Caco-2 (cell line): ENCODE measurements around the gene SPINK1. TPM values are rescaled to one million over a fixed set of nuclear protein-coding genes. Genes with fewer than 3 reads are reported as not detected.

Source experiments
- BruUV-seq: library from RNA; stranded (reverse); fragments of 400-500 nt; replicated peaks from 2 replicates; lab custom pipeline; 2021; lab: Mats Ljungman, UMichigan
- CTCF ChIA-PET: fragments of 300-600 bp; sonication (Branson Sonifier 250); formaldehyde crosslinking; loops from one replicate; lab custom pipeline; 2022; ENCODE audit warnings: antibody characterized with exemption; lab: Charles Lee
- POLR2A ChIA-PET: fragments of 300-600 bp; sonication (Branson Sonifier 250); formaldehyde crosslinking; loops from one replicate; lab custom pipeline; 2022; ENCODE audit warnings: antibody characterized with exemption; lab: Charles Lee
- DNase-seq, 2 experiments: peaks; one replicate each; pipeline versions ENCODE4 v3.0.0 to v3.0.0-alpha.2; 2020 to 2022
- H3K27me3 ChIP-seq: replicated peaks from 2 replicates; pipeline ENCODE4 v1.6.0; 2011; ENCODE audit warnings: low read length; ENCODE audit not compliant: control insufficient read depth, insufficient read depth
- H3K36me3 ChIP-seq: 2 replicates; pipeline ENCODE4 v1.5.1; 2011; ENCODE audit warnings: low read length; ENCODE audit not compliant: control insufficient read depth, insufficient read depth
- H3K4me1 ChIP-seq: fragments of 250-450 bp; sonication (Bioruptor Pico); 2 replicates; pipeline ENCODE4 v1.5.1; 2020; ENCODE audit warnings: mild to moderate bottlenecking
- H3K4me3 ChIP-seq: 2 replicates; pipeline ENCODE4 v1.5.1; 2011; ENCODE audit warnings: low read depth, mild to moderate bottlenecking, control low read depth, low read length
- H3K9me3 ChIP-seq: fragments of 250-450 bp; sonication (Bioruptor Pico); 2 replicates; pipeline ENCODE4 v1.5.1; 2020; ENCODE audit warnings: mild to moderate bottlenecking, moderate library complexity
- H3K27ac Mint-ChIP-seq: one replicate; pipeline ENCODE4 v1.8.0; 2022; ENCODE audit warnings: mixed read lengths; ENCODE audit not compliant: unreplicated experiment
- H3K27me3 Mint-ChIP-seq: one replicate; pipeline ENCODE4 v1.8.0; 2022; ENCODE audit warnings: mixed read lengths; ENCODE audit not compliant: insufficient read depth, unreplicated experiment
- H3K36me3 Mint-ChIP-seq: one replicate; pipeline ENCODE4 v1.8.0; 2022; ENCODE audit warnings: mild to moderate bottlenecking, mixed read lengths; ENCODE audit not compliant: insufficient read depth, unreplicated experiment
- H3K4me1 Mint-ChIP-seq: one replicate; pipeline ENCODE4 v1.8.0; 2022; ENCODE audit warnings: low read depth, mixed read lengths; ENCODE audit not compliant: unreplicated experiment
- H3K4me3 Mint-ChIP-seq: one replicate; pipeline ENCODE4 v1.8.0; 2022; ENCODE audit warnings: mild to moderate bottlenecking, moderate library complexity, mixed read lengths; ENCODE audit not compliant: unreplicated experiment
- H3K9me3 Mint-ChIP-seq: one replicate; pipeline ENCODE4 v1.8.0; 2022; ENCODE audit warnings: mixed read lengths; ENCODE audit not compliant: unreplicated experiment
- intact Hi-C: fragments of 100-400 bp; cut with micrococcal nuclease; formaldehyde crosslinking; loops from one replicate; pipeline ENCODE4 v1.10.0; 2022; ENCODE audit not compliant: unreplicated experiment
- total RNA-seq: library from RNA; stranded (reverse); gene quantifications from 2 replicates; pipeline ENCODE4 v1.2.3, GENCODE V29; 2022
- TF ChIP-seq, protein P1 (sequence below), 2 experiments: fragments of 200-600 bp in 1 of 2; IDR thresholded peaks; 1 replicate in 1 of 2; 2 replicates in 1 of 2; pipeline versions ENCODE4 v1.5.1 to v1.8.0; 2011 to 2022; ENCODE audit warnings: antibody characterized with exemption in 1 of 2, control low read depth in 1 of 2, inconsistent platforms in 1 of 2, low read depth in 1 of 2, low read length in 1 of 2, mild to moderate bottlenecking in 1 of 2, moderate library complexity in 1 of 2; ENCODE audit not compliant: insufficient read depth in 1 of 2, severe bottlenecking in 1 of 2, unreplicated experiment in 1 of 2

Gene SPINK1
- total RNA-seq, 1 experiment from 2014 or later = 1,916 TPM

DNA sequence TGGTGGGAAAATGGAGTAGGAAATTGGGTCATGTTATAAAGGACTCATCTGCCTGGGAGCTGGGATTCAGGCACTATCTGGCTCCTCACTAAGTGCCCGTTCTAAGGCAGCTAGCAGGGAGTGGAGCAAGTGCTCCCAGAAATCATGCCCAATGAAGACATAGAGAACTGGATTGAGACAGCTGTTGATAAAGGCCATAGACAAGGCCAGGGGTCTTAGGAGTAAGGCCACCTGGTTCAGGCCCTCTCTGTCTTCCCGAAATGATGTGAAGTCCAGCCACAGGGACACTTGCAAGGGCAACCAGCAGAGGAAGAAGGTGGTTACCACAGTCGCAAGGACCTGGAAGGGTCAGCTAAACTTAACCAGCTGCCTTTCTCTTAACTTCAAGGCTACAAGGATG lies 20.1 kb upstream of the SPINK1 start:
- CTCF ChIA-PET = no interaction called here
- H3K4me3 ChIP-seq = no peak overlapping the region
- no peak for DNase-seq
- no TSS peak for BruUV-seq
- H3K4me3 Mint-ChIP-seq = no peak overlapping the region
- no peaks in the 10 kb centered on the region for H3K27me3 Mint-ChIP-seq
- H3K27ac Mint-ChIP-seq = no peak overlapping the region
- H3K27me3 ChIP-seq = no peaks in the 10 kb centered on the region
- intact Hi-C loops = loop anchor here (10.0 kb wide), 1 partner anchor 253 kb away; no protein-coding TSS in a partner anchor
- no peaks in the 10 kb centered on the region for H3K36me3 ChIP-seq
- peaks cover 7% of the 10 kb centered on the region for H3K4me1 Mint-ChIP-seq
- no peaks in the 10 kb centered on the region for H3K36me3 Mint-ChIP-seq
- POLR2A ChIA-PET = no interaction called here
- no peaks in the 10 kb centered on the region for H3K9me3 ChIP-seq
- TF ChIP-seq, protein P1, sequence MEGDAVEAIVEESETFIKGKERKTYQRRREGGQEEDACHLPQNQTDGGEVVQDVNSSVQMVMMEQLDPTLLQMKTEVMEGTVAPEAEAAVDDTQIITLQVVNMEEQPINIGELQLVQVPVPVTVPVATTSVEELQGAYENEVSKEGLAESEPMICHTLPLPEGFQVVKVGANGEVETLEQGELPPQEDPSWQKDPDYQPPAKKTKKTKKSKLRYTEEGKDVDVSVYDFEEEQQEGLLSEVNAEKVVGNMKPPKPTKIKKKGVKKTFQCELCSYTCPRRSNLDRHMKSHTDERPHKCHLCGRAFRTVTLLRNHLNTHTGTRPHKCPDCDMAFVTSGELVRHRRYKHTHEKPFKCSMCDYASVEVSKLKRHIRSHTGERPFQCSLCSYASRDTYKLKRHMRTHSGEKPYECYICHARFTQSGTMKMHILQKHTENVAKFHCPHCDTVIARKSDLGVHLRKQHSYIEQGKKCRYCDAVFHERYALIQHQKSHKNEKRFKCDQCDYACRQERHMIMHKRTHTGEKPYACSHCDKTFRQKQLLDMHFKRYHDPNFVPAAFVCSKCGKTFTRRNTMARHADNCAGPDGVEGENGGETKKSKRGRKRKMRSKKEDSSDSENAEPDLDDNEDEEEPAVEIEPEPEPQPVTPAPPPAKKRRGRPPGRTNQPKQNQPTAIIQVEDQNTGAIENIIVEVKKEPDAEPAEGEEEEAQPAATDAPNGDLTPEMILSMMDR (IDR thresholded peaks at IDR 0.05; ENCODE audit: insufficient read depth in 1 of 2, low read depth in 1 of 2, low read length in 1 of 2, severe bottlenecking in 1 of 2, unreplicated experiment in 1 of 2) = no peak
- no peaks in the 10 kb centered on the region for H3K4me1 ChIP-seq
- no peaks in the 10 kb centered on the region for H3K9me3 Mint-ChIP-seq

DNA sequence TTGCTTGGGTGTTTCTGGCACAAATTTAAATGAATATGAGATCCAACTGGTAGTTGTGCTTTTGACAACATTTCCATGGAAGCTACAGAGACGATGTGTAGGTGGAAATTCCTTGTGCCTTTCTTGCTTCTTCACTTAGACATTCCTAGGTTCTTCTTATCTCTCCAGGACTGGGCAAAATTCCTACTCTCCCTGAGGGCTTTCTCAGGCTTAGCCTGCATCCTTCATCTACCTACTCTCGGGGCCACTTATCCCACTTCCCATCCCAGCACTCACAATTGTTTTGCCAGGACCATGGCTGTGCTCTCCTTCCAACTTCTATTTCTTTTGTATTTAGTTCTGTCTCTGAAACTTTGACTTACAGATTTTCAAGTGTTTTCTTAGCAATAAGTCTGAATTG lies 17.8 kb upstream of the SPINK1 start:
- ChIA-PET POLR2A (no interaction called here), CTCF (no interaction called here)
- intact Hi-C loops = no loop called here
- Mint-ChIP-seq H3K4me1 (peaks cover 7% of the 10 kb centered on the region), H3K27me3 (no peaks in the 10 kb centered on the region), H3K27ac (no peak overlapping the region), H3K9me3 (no peaks in the 10 kb centered on the region), H3K4me3 (no peak overlapping the region), H3K36me3 (no peaks in the 10 kb centered on the region)
- Histone ChIP-seq H3K4me3 (no peak overlapping the region), H3K4me1 (no peaks in the 10 kb centered on the region), H3K9me3 (no peaks in the 10 kb centered on the region), H3K36me3 (no peaks in the 10 kb centered on the region), H3K27me3 (no peaks in the 10 kb centered on the region)
- TF ChIP-seq, protein P1 (IDR thresholded peaks at IDR 0.05; ENCODE audit: insufficient read depth in 1 of 2, low read depth in 1 of 2, low read length in 1 of 2, severe bottlenecking in 1 of 2, unreplicated experiment in 1 of 2) = no peak
- no TSS peak for BruUV-seq
- no peak for DNase-seq

DNA sequence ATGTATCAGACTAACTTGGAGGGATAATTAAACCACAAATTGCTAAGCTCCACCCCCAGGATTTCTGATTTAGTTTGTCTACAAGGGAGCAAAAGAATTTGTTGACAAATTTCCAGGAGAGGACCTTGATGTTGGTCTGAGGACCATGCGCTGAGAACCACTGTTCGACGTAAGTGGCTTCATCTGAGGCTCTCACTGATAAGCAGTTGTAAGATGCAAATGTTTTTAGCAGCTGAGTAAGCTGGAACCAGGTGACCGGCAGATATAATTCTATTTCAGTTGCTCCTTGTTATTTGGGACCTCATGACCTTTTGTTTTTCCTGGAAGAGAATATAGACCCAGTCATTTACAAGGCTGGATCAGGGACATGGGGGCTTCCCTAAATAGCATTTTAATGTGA lies 14.1 kb upstream of the SPINK1 start:
- Histone ChIP-seq H3K9me3 (no peaks in the 10 kb centered on the region), H3K27me3 (no peaks in the 10 kb centered on the region), H3K4me1 (no peaks in the 10 kb centered on the region), H3K4me3 (no peak overlapping the region), H3K36me3 (no peaks in the 10 kb centered on the region)
- no peak for DNase-seq
- Mint-ChIP-seq H3K36me3 (no peaks in the 10 kb centered on the region), H3K4me3 (no peak overlapping the region), H3K27me3 (no peaks in the 10 kb centered on the region), H3K27ac (no peak overlapping the region), H3K9me3 (no peaks in the 10 kb centered on the region), H3K4me1 (peaks cover 19% of the 10 kb centered on the region)
- POLR2A ChIA-PET = no interaction called here
- intact Hi-C loops = no loop called here
- TF ChIP-seq, protein P1 (IDR thresholded peaks at IDR 0.05; ENCODE audit: insufficient read depth in 1 of 2, low read depth in 1 of 2, low read length in 1 of 2, severe bottlenecking in 1 of 2, unreplicated experiment in 1 of 2) = no peak
- CTCF ChIA-PET = no interaction called here
- no TSS peak for BruUV-seq
